LNCAP (cell line): Measurements from ENCODE around the gene PLEKHO1.

ENCODE experiments used
- CTCF ChIP-seq: fragments of 450-650 bp; IDR thresholded peaks from 2 replicates; pipeline ENCODE4 v1.5.1; 2017; ENCODE audit warnings: mild to moderate bottlenecking

The PLEKHO1 gene

DNA sequence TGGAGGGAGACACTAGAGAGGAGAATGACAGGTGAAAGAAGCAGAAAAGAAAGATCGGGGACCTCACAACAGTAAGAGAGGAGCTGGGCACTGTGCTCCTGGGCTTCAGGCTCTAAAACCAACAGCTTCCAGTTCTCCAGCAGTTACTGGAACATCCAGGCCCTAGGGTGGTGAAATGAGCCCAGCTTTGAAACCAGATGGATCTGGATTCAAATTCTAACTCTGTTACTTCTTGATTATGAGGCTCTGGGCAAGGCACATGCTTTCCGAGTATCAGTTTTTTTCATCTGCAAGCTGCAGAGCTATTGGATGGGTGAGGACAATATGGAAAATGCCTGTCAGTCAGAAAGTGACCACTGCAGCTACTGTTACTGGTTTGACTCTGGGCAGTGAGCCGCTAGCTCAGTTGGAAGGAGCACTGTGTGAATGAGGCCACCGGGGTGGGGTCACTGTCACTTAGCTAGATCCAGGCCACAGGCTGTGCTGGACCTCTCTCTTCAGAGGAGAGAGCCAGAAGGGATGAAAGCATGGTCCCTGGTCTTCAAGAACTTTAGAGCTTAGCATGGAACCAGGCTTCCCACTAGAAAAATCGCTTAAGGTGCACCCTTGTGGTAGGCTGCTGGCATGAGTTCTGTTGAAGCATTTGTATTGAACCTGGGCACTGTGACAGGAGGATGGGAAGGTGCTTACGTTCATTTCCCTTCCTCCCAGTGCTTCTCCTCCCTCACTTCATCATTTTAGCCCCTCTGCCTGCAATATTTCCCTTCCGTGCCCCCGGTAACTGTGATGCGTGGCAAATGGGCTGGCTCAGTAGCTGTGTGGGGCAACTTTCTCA, 12.2 kb downstream of the PLEKHO1 start:
- TF ChIP-seq CTCF = no peak

DNA sequence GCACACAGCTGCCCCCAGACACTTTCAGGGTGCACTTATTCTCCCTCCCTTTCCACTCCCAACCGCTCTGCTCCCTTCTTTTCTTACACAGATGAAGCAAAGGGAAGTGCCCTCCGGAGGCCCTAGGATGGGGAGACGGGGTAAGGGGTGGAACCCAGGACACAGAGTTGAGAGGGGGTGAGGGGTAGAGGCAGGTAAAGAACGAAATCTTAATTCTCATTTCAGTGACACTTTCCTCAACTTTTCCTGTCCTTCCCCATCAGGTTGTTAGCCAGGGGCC, 12.8 kb downstream of the PLEKHO1 start:
- no peak for TF ChIP-seq CTCF

DNA sequence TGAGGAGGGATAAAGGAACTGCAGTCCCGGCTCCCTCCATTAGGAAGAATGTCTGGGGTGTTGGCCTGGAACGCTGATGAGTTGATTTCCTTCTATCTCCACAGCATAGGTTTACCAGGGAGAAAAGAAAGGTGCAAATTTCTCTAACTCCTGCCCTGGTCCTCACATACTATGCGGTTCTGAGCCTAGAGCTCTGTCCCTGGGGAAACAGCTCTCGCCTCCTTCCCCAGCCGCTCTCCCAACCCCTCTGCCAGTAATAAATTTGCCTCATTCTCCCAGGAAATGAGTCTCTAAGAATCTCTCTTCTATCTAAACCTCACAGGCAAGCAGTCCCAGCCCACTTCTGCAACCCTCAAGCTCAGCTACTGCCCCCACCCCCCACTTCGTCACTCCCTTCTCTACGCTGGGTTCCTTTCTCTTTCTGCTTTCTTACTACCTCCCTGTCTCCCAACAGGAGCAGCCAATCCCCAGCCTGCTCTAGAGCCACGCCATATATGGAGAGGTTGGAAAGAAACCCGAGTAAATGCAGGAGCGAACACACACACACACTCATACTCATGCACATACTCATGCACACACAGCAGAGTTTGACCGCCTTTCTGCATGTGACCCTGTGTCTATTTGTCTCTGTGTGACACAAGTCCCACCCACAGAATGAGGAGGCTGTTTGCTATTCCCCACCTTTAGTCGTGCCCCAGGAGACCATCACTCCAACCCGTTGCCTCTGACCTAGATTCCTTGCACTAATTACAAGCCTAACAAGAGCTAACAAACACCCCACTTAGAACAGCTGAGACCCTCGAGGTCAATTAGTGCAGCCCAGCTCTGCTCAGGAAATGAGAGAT, 13.4 kb downstream of the PLEKHO1 start:
- no peak for TF ChIP-seq CTCF

DNA sequence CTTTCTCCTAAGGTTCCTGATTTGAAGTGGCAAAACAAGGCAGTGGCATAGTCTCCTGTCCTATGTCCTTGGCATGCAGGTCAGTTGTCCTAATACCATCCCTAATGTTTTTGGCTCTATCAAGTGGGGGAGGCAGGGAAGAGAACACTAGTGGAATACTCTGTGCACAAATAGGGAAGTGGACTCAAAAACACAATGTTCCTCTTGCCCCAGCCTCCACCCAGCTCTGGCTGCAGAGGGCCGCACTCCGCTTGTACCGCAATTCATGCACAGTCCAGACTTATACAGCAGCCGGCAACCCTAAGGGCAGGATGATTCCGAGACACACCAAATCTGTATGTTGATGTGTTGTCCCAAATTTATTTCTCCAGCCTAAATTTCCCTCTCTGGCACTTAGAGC, 14.5 kb downstream of the PLEKHO1 start:
- TF ChIP-seq CTCF = no peak

DNA sequence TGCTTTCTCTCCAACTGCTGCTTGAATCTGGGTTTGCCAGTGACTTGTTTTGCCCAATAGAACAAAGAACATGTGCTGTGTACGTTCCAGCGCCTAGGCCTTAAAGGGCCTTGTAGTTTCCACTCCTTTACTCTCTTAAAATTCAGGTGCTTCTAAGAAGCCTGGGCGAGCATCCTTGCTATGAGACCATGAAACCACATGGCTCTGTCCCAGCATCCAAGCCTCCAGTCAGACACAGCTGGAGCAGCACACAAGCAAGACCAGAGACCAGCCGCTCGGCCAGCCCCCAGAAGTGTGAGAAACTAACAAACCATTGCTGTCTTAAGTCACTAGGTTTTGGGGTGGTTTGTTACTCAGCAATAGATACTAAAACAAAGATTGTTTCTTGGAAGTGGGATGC, 15.1 kb downstream of the PLEKHO1 start:
- TF ChIP-seq CTCF = no peak

DNA sequence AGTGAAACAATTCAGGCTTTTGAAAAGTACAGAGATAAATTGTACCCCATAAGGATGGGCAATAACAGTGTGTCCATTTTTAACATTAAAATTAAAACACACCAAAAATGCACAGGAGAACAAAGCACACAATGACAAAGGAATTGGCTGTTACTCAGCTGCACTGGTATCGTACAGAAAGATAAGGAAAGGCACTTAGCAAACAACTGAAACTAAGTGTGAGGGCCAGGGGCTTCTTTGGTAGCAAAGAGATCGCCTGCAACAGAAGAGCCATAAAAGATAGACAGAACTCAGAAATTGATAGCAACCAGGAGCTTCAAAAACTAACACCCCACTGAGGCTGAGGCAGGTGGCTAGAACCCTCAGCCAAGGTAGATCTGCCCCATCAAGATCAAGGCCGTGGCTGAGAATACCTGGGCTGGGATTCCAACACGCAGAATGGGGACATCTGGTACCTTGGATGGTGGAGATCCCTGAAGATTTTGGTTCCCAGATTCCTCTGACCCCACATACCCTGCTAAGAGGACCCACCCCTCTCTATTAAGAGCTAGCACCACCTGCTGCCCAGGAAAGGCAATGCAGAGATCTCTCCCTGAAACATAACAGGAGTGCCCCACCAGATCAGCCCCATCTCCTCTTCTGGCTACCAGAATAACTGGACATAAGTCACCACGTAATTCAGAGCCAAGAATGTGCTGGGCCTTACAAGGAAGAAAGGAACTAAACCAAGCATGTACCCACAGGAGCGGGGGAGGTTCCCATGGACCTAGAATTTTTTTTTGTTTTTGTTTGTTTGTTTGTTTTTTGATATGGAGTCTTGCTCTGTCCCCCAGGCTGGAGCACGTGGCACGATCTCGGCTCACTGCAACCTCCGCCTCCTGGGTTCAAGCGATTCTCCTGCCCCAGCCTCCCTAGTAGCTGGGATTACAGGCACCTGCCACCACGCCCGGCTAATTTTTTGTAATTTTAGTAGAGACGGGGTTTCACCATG, 16.2 kb downstream of the PLEKHO1 start:
- peak; percentile 84 for TF ChIP-seq CTCF

DNA sequence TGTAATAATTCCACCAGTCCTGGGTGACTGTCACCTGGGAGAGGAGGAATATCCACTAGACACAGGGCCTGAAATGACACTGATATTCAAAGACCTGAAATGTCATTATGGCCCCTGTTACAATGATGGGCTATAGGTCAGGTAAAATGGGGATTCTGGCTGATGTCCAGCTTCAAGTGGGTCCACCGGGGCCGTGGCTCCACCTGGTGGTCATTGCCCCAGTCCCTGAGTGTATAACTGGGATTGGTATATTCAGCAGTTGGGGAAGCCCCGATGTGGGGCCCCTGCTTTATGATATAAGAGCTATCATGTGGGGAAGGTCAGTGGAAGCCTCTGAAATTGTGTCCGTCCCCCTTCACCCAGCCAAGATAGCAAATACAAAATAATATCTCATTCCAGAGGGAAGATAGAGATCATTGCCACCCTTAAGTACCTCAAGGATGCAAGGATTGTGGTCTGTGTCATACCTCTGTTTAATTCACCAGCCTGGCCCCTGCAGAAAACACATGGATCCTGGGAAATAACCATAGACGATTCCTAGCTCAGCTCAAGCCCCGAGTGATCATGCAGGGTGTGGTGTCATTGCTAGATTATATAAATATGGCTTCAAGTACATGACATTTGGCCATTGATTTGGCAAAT, 19.4 kb downstream of the PLEKHO1 start:
- TF ChIP-seq CTCF = peak; percentile 88
